Activated naive CD4-positive, alpha-beta T cell treated with anti-CD3 and anti-CD28 coated beads, Interleukin-2, amount 50 U/mL, for 72 hours (primary cell): Measurements from ENCODE around the gene MRTFB. TPM values are rescaled to one million over a fixed set of nuclear protein-coding genes. Genes with fewer than 3 reads are reported as not detected.
"Not testable (repeated sequence)": the region's sequence is repeated elsewhere in the genome, so short reads cannot be mapped to it uniquely, and the experiment has no call there.

ENCODE experiments used
- ATAC-seq, 2 donors: fragments of 150-1000 bp; cut with Tn5 transposase; 2 replicates each; pipeline ENCODE4 v1.10.0; 2021; ENCODE audit warnings: mild to moderate bottlenecking in 2 of 2, moderate library complexity in 2 of 2
- DNase-seq, 2 donors: peaks; one replicate each; pipeline ENCODE4 v3.0.0; 2021 to 2022; ENCODE audit warnings: low spot score in 2 of 2
- H3K27ac Mint-ChIP-seq, 2 donors: one replicate each; pipeline ENCODE4 v1.8.0; 2022; ENCODE audit warnings: mild to moderate bottlenecking in 2 of 2, mixed read lengths in 2 of 2
- H3K36me3 Mint-ChIP-seq, 2 donors: one replicate each; pipeline ENCODE4 v1.8.0; 2022; ENCODE audit warnings: mixed read lengths in 2 of 2
- H3K9me3 Mint-ChIP-seq, 2 donors: one replicate each; pipeline ENCODE4 v1.8.0; 2022; ENCODE audit warnings: mixed read lengths in 2 of 2
- total RNA-seq, 2 donors: library from RNA; stranded (reverse); gene quantifications; one replicate each; pipeline ENCODE4 v1.2.3, GENCODE V29; 2022

MRTFB gene
- total RNA-seq, 2 donors from 2014 or later, result 14.6 to 18.6 TPM

GRCh38 chr16:14111713-14112538 lies 40.8 kb downstream of the MRTFB start:
- DNase-seq (no peak), ATAC-seq (no peak)
- peak overlapping the region in 1 of 2 donors; percentile 38 for H3K27ac Mint-ChIP-seq
- H3K9me3 Mint-ChIP-seq, result no peaks in the 10 kb centered on the region
- H3K36me3 Mint-ChIP-seq, result no peaks in the 10 kb centered on the region

- Mint-ChIP-seq H3K9me3 (no peaks in the 10 kb centered on the region), H3K27ac (peak overlapping the region in 1 of 2 donors; percentile 38), H3K36me3 (no peaks in the 10 kb centered on the region)
- no peak for ATAC-seq
- no peak for DNase-seq
These were observed 41.4 kb downstream of the MRTFB start for GRCh38 chr16:14112539-14112856.

GRCh38 chr16:14113344-14113743 lies 42.2 kb downstream of the MRTFB start:
- H3K36me3 Mint-ChIP-seq, result no peaks in the 10 kb centered on the region
- H3K27ac Mint-ChIP-seq, result no peak overlapping the region
- ATAC-seq (no peak), DNase-seq (no peak)
- no peaks in the 10 kb centered on the region for H3K9me3 Mint-ChIP-seq

- ATAC-seq, result no peak
- no peak for DNase-seq
- Mint-ChIP-seq H3K9me3 (no peaks in the 10 kb centered on the region), H3K36me3 (no peaks in the 10 kb centered on the region), H3K27ac (no peak overlapping the region)
These were observed 45.9 kb downstream of the MRTFB start for GRCh38 chr16:14117051-14117450.

GRCh38 chr16:14119799-14120198 lies 48.7 kb downstream of the MRTFB start:
- no peak for DNase-seq
- Mint-ChIP-seq H3K9me3 (no peaks in the 10 kb centered on the region), H3K27ac (no peak overlapping the region), H3K36me3 (no peaks in the 10 kb centered on the region)
- no peak for ATAC-seq

GRCh38 chr16:14120335-14120734 lies 49.2 kb downstream of the MRTFB start:
- H3K27ac Mint-ChIP-seq, result no peak overlapping the region
- no peak for ATAC-seq
- DNase-seq, result no peak
- H3K36me3 Mint-ChIP-seq, result no peaks in the 10 kb centered on the region
- no peaks in the 10 kb centered on the region for H3K9me3 Mint-ChIP-seq

GRCh38 chr16:14121142-14121541 lies 50.0 kb downstream of the MRTFB start:
- H3K9me3 Mint-ChIP-seq, result no peaks in the 10 kb centered on the region
- ATAC-seq, result no peak
- DNase-seq, result no peak
- H3K36me3 Mint-ChIP-seq, result no peaks in the 10 kb centered on the region
- H3K27ac Mint-ChIP-seq, result no peak overlapping the region

GRCh38 chr16:14121872-14122271 lies 50.8 kb downstream of the MRTFB start:
- no peak overlapping the region for H3K27ac Mint-ChIP-seq
- H3K36me3 Mint-ChIP-seq, result no peaks in the 10 kb centered on the region

GRCh38 chr16:14122430-14122829 lies 51.3 kb downstream of the MRTFB start:
- H3K36me3 Mint-ChIP-seq, DNase-seq, H3K27ac Mint-ChIP-seq, ATAC-seq, H3K9me3 Mint-ChIP-seq: not testable (repeated sequence)

More at GRCh38 chr16:14121872-14122271, 50.8 kb downstream of the MRTFB start:
- no peaks in the 10 kb centered on the region for H3K9me3 Mint-ChIP-seq
- no peak for DNase-seq
- ATAC-seq, result no peak

GRCh38 chr16:14125000-14125681 lies 54.0 kb downstream of the MRTFB start:
- H3K36me3 Mint-ChIP-seq, result no peaks in the 10 kb centered on the region
- H3K27ac Mint-ChIP-seq, result no peak overlapping the region
- ATAC-seq (no peak), DNase-seq (no peak)
- no peaks in the 10 kb centered on the region for H3K9me3 Mint-ChIP-seq

GRCh38 chr16:14125708-14126107 lies 54.6 kb downstream of the MRTFB start:
- Mint-ChIP-seq H3K36me3 (no peaks in the 10 kb centered on the region), H3K27ac (no peak overlapping the region), H3K9me3 (peaks cover 0 to 4% of the 10 kb centered on the region in 2 donors)
- DNase-seq (no peak), ATAC-seq (no peak)

- DNase-seq (no peak), ATAC-seq (no peak)
- H3K36me3 Mint-ChIP-seq, result no peaks in the 10 kb centered on the region
- no peak overlapping the region for H3K27ac Mint-ChIP-seq
- peaks cover 0 to 5% of the 10 kb centered on the region in 2 donors for H3K9me3 Mint-ChIP-seq
These were observed 57.0 kb downstream of the MRTFB start for GRCh38 chr16:14128097-14128496.

- DNase-seq (no peak), ATAC-seq (no peak)
- peaks cover under 1% of the 10 kb centered on the region in 2 donors for H3K36me3 Mint-ChIP-seq
- H3K9me3 Mint-ChIP-seq, result peaks cover 0 to 5% of the 10 kb centered on the region in 2 donors
- no peak overlapping the region for H3K27ac Mint-ChIP-seq
These were observed 58.4 kb downstream of the MRTFB start for GRCh38 chr16:14129502-14129901.

GRCh38 chr16:14131774-14132695 lies 60.9 kb downstream of the MRTFB start:
- Mint-ChIP-seq H3K27ac (no peak overlapping the region), H3K36me3 (peaks cover 8 to 9% of the 10 kb centered on the region in 2 donors), H3K9me3 (peaks cover 0 to 5% of the 10 kb centered on the region in 2 donors)
- DNase-seq, result no peak
- no peak for ATAC-seq

GRCh38 chr16:14132696-14133048 lies 61.6 kb downstream of the MRTFB start:
- Mint-ChIP-seq H3K27ac (no peak overlapping the region), H3K9me3 (peaks cover 0 to 5% of the 10 kb centered on the region in 2 donors), H3K36me3 (peaks cover 8 to 9% of the 10 kb centered on the region in 2 donors)
- DNase-seq (no peak), ATAC-seq (no peak)

GRCh38 chr16:14133907-14134306 lies 62.8 kb downstream of the MRTFB start:
- H3K27ac Mint-ChIP-seq, result no peak overlapping the region
- H3K9me3 Mint-ChIP-seq, result peaks cover 0 to 5% of the 10 kb centered on the region in 2 donors
- ATAC-seq, result no peak
- no peak for DNase-seq
- peaks cover 8 to 18% of the 10 kb centered on the region in 2 donors for H3K36me3 Mint-ChIP-seq

GRCh38 chr16:14135704-14136103 lies 64.6 kb downstream of the MRTFB start:
- DNase-seq (no peak), ATAC-seq (no peak)
- H3K9me3 Mint-ChIP-seq, result peaks cover 0 to under 1% of the 10 kb centered on the region in 2 donors
- no peak overlapping the region for H3K27ac Mint-ChIP-seq
- H3K36me3 Mint-ChIP-seq, result peaks cover 8 to 18% of the 10 kb centered on the region in 2 donors
